ENCODE data around the gene DOK6.

GRCh38 chr18:69858897-69859296, 458.2 kb downstream of the DOK6 start:
- no peak for TF ChIP-seq POLR2AphosphoS5 (IDR thresholded peaks at IDR 0.05; ENCODE audit: borderline replicate concordance, low read depth, low read length)
- no peak for TF ChIP-seq EZH2 (IDR thresholded peaks at IDR 0.05)
